GM13976 (cell line): ENCODE measurements around the gene PEX19.

Experiments used
- DNase-seq: peaks from one replicate; pipeline ENCODE4 v3.0.0; 2012; ENCODE audit warnings: low spot score
- CTCF ChIP-seq: IDR thresholded peaks from 2 replicates; pipeline ENCODE4 v1.5.1; 2012; ENCODE audit warnings: borderline replicate concordance, mild to moderate bottlenecking; ENCODE audit not compliant: insufficient read depth; ENCODE audit errors: extremely low read depth, missing control alignments, control extremely low read depth
- in situ Hi-C: fragments of 300-500 bp; cut with MboI; formaldehyde crosslinking; loops from one replicate; pipeline ENCODE4 v1.12.0; 2022; ENCODE audit warnings: low sequenced_read_pairs, mixed read lengths, inconsistent platforms; ENCODE audit not compliant: unreplicated experiment

The PEX19 gene

DNA sequence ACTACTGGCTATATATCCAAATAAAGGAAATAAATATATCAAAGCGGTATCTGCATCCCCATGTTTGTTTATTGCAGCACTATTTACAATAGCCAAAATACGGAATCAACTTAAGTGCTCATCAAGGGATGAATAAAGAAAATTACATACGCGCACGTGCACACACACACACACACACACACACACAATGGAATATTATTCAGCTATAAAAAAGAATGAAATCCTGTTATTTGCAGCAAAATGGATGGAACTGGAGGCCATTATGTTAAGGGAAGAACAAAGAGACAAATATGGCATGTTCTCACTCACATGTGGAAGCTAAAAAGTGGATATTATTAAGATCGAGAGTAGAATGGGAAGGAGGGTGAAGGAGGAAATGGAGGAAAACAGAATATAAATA is 37.9 kb upstream of the PEX19 start:
- no peak for TF ChIP-seq CTCF
- DNase-seq: no peak
- in situ Hi-C loops: no loop called here

- in situ Hi-C loops: no loop called here
- no peak for TF ChIP-seq CTCF
- no peak for DNase-seq
These were observed 30.4 kb upstream of the PEX19 start for GRCh38 chr1:160315359-160315758.

DNA sequence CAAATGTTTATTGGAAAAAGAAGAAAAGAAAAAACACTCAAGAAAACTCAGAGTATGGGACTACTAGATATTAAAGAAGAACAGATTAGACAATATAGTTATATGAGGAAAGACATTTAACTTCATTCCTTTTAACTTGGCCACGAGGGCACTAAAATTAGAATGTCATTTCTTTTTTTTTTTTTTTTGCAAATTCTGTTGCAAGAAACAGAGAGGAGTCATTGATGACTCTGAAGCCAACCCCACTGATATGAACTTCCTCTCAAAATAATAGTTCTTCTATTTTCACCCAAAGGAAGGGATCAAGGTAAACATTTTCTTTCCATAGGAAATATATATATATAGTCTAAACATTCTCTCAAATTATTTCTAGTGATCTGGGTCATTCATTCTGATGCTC is 24.6 kb upstream of the PEX19 start:
- DNase-seq: no peak
- no peak for TF ChIP-seq CTCF
- in situ Hi-C loops: no loop called here

DNA sequence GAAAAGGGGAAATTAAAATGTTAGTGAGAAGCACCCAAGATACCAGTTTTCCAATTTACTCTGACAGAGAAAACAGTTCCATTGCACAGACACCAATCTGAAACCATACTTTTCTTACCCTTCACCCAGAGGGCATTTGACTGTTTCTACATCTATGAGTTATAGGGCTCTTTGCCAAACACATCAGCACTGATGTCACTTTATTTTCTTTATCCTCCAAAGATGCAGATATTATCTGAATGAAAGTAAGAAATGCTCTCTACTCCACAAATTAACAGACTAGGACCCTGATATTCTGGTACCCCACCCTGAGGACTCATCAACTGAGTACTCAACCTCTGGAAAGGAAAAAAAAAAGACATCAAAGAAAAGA is 24.2 kb upstream of the PEX19 start:
- no peak for TF ChIP-seq CTCF
- in situ Hi-C loops: no loop called here
- no peak for DNase-seq

DNA sequence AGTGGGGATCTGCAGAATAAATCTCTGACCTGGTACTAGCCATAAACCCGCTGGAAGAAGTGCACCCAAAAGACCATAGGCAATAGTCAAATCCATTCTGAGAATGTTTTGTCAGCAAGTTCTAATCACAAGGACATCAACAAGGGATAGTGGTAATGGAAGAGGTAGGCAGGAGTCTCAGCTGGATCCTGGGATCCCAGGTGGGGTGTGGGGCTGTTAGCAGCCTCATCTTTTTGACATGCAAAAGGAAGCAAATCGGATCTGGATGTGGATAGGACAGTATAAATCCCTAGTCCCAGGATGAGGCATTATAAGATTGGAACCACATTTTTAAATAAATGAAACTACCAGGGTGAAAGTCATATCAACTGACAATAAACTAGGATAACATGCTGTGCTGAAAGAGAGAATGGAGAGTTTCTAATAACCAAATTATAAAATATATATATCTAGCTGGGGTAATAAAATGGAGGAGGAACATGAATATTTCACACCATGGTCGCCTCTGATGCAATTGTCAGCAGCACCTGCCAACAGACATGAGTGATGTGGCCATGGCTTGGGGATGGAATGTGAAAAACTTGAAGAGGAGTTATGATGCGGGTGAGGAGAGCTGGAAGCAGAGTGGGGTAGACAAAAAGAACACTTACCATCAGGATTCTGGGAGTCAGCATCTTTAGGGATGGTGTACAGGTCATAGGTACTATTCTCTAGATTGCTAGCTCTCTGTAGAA is 23.7 kb upstream of the PEX19 start:
- TF ChIP-seq CTCF: no peak
- no peak for DNase-seq
- in situ Hi-C loops: no loop called here

GRCh38 chr1:160307118-160307791 is 22.3 kb upstream of the PEX19 start:
- no peak for TF ChIP-seq CTCF
- in situ Hi-C loops: no loop called here
- no peak for DNase-seq
